Stimulated activated naive CD8-positive, alpha-beta T cell treated with anti-CD3 and anti-CD28 coated beads, Interleukin-15, Interleukin-2, amounts not matched to agents 100 ng/mL and 50 ng/mL, for 24 hours (primary cell): ENCODE results near the gene HIVEP3.

Source experiments
- H3K27ac Mint-ChIP-seq: one replicate; pipeline ENCODE4 v1.8.0; 2021; ENCODE audit warnings: mild to moderate bottlenecking, mixed read lengths
- H3K27me3 Mint-ChIP-seq: one replicate; pipeline ENCODE4 v1.8.0; 2021; ENCODE audit warnings: mixed read lengths
- H3K36me3 Mint-ChIP-seq: one replicate; pipeline ENCODE4 v1.8.0; 2021; ENCODE audit warnings: low read depth, mixed read lengths
- H3K4me1 Mint-ChIP-seq: one replicate; pipeline ENCODE4 v1.8.0; 2021; ENCODE audit warnings: low read depth, mixed read lengths
- H3K4me3 Mint-ChIP-seq: one replicate; pipeline ENCODE4 v1.8.0; 2021; ENCODE audit warnings: mild to moderate bottlenecking, mixed read lengths
- H3K9me3 Mint-ChIP-seq: one replicate; pipeline ENCODE4 v1.8.0; 2021; ENCODE audit warnings: mixed read lengths

Gene HIVEP3

GRCh38 chr1:41762777-41763176 lies 155.9 kb downstream of the HIVEP3 start:
- Mint-ChIP-seq H3K27ac (no peak overlapping the region), H3K4me1 (peaks cover 29% of the 10 kb centered on the region)

GRCh38 chr1:41762251-41762650 lies 156.5 kb downstream of the HIVEP3 start:
- Mint-ChIP-seq H3K9me3 (peaks cover 8% of the 10 kb centered on the region), H3K27me3 (no peaks in the 10 kb centered on the region), H3K27ac (no peak overlapping the region), H3K36me3 (peaks cover 6% of the 10 kb centered on the region), H3K4me3 (no peak overlapping the region), H3K4me1 (peaks cover 29% of the 10 kb centered on the region)

More at GRCh38 chr1:41762777-41763176, 155.9 kb downstream of the HIVEP3 start:
- Mint-ChIP-seq H3K4me3 (no peak overlapping the region), H3K27me3 (no peaks in the 10 kb centered on the region), H3K9me3 (peaks cover 8% of the 10 kb centered on the region), H3K36me3 (peaks cover 6% of the 10 kb centered on the region)

DNA sequence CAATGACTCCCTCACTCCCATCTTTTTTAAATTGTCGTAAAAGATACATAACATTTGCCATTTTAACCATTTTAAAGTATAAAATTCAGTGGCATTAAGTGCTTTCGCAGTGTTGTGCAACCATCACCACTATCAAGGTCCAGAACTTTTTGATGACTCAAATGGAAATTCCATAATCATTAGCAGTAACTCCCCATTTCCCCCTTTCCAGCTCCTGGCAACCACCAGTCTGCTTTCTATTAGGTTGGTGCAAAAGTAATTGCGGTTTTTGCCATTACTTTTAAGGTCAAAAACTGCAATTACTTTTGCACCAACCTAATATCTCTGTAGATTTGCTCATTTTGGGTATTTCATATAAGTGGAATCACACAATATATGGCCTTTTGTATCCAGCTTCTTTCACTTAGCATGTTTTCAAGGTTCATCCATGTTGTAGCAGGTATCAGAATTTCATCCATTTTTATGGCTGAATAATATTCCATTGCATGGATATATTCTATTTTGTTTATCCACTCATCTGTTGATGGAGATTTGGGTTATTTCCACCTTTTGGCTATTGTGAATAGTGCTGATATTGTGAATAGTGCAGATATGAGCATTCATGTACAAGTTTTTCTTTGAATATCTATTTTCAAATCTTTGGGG lies 159.7 kb downstream of the HIVEP3 start:
- no peaks in the 10 kb centered on the region for H3K27me3 Mint-ChIP-seq
- H3K9me3 Mint-ChIP-seq: peaks cover 13% of the 10 kb centered on the region
- H3K4me3 Mint-ChIP-seq: no peak overlapping the region
- peaks cover 38% of the 10 kb centered on the region for H3K4me1 Mint-ChIP-seq
- peaks cover 6% of the 10 kb centered on the region for H3K36me3 Mint-ChIP-seq
- H3K27ac Mint-ChIP-seq: no peak overlapping the region

DNA sequence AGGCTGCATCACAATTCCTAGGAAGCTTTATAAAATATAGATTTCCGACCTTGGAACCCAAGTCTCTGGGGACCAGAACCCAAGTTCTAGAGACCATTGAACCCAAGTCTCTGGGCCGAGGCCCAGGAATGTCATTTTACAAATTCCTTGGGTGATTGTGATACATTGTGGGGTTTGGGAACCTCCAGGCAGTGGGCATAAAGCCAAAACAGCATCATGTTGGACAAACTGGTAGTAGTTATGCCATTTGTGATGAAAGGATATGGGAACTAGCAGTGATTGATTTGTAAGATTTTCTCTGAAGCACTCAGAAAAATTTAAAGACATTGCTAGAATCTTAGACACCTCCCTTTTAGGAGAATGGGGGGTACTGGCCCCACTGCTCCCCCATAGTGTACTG lies 160.2 kb downstream of the HIVEP3 start:
- Mint-ChIP-seq H3K9me3 (peaks cover 13% of the 10 kb centered on the region), H3K4me3 (no peak overlapping the region), H3K36me3 (peaks cover 6% of the 10 kb centered on the region), H3K27ac (no peak overlapping the region), H3K27me3 (no peaks in the 10 kb centered on the region), H3K4me1 (peaks cover 42% of the 10 kb centered on the region)

GRCh38 chr1:41754540-41754939 lies 164.2 kb downstream of the HIVEP3 start:
- no peaks in the 10 kb centered on the region for H3K27me3 Mint-ChIP-seq
- no peaks in the 10 kb centered on the region for H3K36me3 Mint-ChIP-seq
- H3K9me3 Mint-ChIP-seq: peaks cover 6% of the 10 kb centered on the region
- H3K27ac Mint-ChIP-seq: peak overlapping the region; percentile 87
- H3K4me1 Mint-ChIP-seq: peaks cover 79% of the 10 kb centered on the region
- peak overlapping the region; percentile 9 for H3K4me3 Mint-ChIP-seq

- Mint-ChIP-seq H3K27ac (peak overlapping the region; percentile 93), H3K4me1 (peaks cover 83% of the 10 kb centered on the region), H3K9me3 (peaks cover 6% of the 10 kb centered on the region), H3K4me3 (no peak overlapping the region), H3K36me3 (no peaks in the 10 kb centered on the region), H3K27me3 (no peaks in the 10 kb centered on the region)
These were observed 166.1 kb downstream of the HIVEP3 start for GRCh38 chr1:41752514-41753170.

GRCh38 chr1:41751804-41752513 lies 166.8 kb downstream of the HIVEP3 start:
- Mint-ChIP-seq H3K27me3 (no peaks in the 10 kb centered on the region), H3K36me3 (no peaks in the 10 kb centered on the region), H3K4me1 (peaks cover 86% of the 10 kb centered on the region), H3K4me3 (peak overlapping the region; percentile 73), H3K9me3 (peaks cover 6% of the 10 kb centered on the region), H3K27ac (peak overlapping the region; percentile 93)

DNA sequence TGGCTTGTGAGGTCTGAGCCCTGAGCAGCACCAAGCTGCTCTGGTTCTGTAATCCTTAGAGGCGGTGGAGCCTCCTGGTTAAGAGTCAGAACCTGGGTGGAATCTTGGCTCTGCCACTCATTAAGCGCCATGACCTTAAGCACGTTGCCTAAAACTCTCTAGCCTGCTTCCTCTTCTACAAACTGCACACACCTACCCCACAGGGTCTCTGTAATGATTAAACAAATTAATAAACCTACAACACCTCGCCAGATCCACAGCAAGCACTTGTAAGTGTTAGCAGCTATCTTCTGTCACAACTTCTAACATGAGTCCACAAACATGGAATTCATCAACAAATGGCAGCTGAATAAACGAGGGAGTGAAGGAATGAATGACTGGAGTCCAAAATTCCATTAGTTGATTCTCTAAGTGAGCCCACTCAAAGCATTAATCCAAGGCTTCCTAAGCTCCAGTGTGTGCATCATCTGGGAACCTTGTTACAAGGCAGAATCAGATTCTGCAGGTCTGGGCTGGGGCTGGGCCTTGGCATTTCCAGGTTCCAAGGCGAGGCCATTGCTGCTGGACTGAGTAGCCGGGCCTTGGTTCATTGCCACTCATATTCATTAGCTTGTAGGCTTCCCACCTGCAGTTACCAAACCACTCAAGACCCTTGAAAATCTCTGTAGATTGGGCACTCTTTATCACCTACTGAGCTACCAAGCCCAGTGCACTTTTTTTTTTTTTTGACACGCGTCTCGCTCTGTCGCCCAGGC lies 168.6 kb downstream of the HIVEP3 start:
- H3K27ac Mint-ChIP-seq: peak overlapping the region; percentile 93
- no peaks in the 10 kb centered on the region for H3K36me3 Mint-ChIP-seq

GRCh38 chr1:41745022-41745421 lies 173.7 kb downstream of the HIVEP3 start:
- Mint-ChIP-seq H3K36me3 (no peaks in the 10 kb centered on the region), H3K4me1 (peaks cover 94% of the 10 kb centered on the region), H3K27ac (peak overlapping the region; percentile 94), H3K4me3 (no peak overlapping the region), H3K27me3 (no peaks in the 10 kb centered on the region), H3K9me3 (no peaks in the 10 kb centered on the region)

More for the DNA sequence above, 168.6 kb downstream of the HIVEP3 start:
- H3K27me3 Mint-ChIP-seq: no peaks in the 10 kb centered on the region
- no peak overlapping the region for H3K4me3 Mint-ChIP-seq
- no peaks in the 10 kb centered on the region for H3K9me3 Mint-ChIP-seq
- peaks cover 94% of the 10 kb centered on the region for H3K4me1 Mint-ChIP-seq

DNA sequence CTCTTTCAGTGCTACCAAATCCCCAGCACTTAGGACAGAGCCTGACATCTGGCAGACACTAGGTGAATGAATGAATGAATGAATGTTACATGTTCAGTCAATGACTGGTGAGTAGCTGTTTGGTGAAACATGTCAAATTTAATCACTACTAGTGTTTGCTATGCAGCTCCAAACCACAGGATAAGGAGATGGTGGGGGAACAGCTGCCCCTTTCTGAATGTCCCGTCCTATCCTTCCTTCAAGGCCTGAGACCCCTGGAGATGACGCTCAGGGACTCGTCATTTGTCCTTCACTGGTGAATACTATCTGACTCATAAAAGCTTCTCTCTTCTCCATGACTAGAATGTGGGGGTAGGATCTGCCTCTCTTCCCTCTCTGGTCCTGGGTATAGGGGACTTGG lies 175.4 kb downstream of the HIVEP3 start:
- Mint-ChIP-seq H3K36me3 (no peaks in the 10 kb centered on the region), H3K4me3 (peak overlapping the region; percentile 46), H3K4me1 (peaks cover 94% of the 10 kb centered on the region), H3K27me3 (no peaks in the 10 kb centered on the region), H3K27ac (peak overlapping the region; percentile 94), H3K9me3 (no peaks in the 10 kb centered on the region)

DNA sequence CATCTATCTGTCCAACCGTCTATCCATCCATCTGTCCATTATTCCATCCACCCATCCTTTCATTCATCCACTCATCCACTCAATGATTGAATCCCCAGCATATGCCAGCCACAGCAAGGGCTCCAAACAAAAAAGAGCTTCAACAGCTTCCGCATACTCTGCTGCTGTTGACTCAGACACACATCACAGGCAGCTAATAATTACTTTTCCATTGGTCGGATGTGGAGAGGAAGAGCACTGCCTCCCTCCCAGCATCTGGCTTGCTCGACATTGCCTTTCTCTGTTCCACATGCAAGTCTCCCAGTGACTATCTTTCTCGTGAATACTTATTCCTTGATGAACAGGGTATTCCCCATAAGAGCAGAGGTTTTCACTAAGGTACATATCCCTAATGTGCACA lies 176.5 kb downstream of the HIVEP3 start:
- Mint-ChIP-seq H3K4me3 (peak overlapping the region; percentile 46), H3K9me3 (no peaks in the 10 kb centered on the region), H3K36me3 (no peaks in the 10 kb centered on the region), H3K27me3 (no peaks in the 10 kb centered on the region), H3K4me1 (peaks cover 99% of the 10 kb centered on the region), H3K27ac (peak overlapping the region; percentile 94)

- Mint-ChIP-seq H3K27ac (peak overlapping the region; percentile 94), H3K4me1 (peaks cover 100% of the 10 kb centered on the region)
These were observed 177.5 kb downstream of the HIVEP3 start for GRCh38 chr1:41741244-41741643.

GRCh38 chr1:41740630-41741239 lies 178.0 kb downstream of the HIVEP3 start:
- Mint-ChIP-seq H3K4me1 (peaks cover 100% of the 10 kb centered on the region), H3K4me3 (no peak overlapping the region), H3K36me3 (no peaks in the 10 kb centered on the region), H3K27ac (peak overlapping the region; percentile 94), H3K27me3 (no peaks in the 10 kb centered on the region), H3K9me3 (no peaks in the 10 kb centered on the region)

More at GRCh38 chr1:41741244-41741643, 177.5 kb downstream of the HIVEP3 start:
- Mint-ChIP-seq H3K9me3 (no peaks in the 10 kb centered on the region), H3K27me3 (no peaks in the 10 kb centered on the region), H3K36me3 (no peaks in the 10 kb centered on the region), H3K4me3 (peak overlapping the region; percentile 46)

GRCh38 chr1:41740058-41740457 lies 178.7 kb downstream of the HIVEP3 start:
- H3K36me3 Mint-ChIP-seq: no peaks in the 10 kb centered on the region
- H3K27me3 Mint-ChIP-seq: no peaks in the 10 kb centered on the region
- H3K4me3 Mint-ChIP-seq: peak overlapping the region; percentile 78
- peaks cover 100% of the 10 kb centered on the region for H3K4me1 Mint-ChIP-seq
- H3K9me3 Mint-ChIP-seq: no peaks in the 10 kb centered on the region
- H3K27ac Mint-ChIP-seq: peak overlapping the region; percentile 94
